Measurements from ENCODE around the gene NDUFB4.
A peak's percentile ranks its signal among the peaks of the same experiment; 100 is the strongest.
"Not testable (repeated sequence)": the region's sequence is repeated elsewhere in the genome, so short reads cannot be mapped to it uniquely, and the experiment has no call there.

NDUFB4 gene

GRCh38 chr3:120572027-120572426 lies 24.1 kb upstream of the NDUFB4 start:
- no peak for DNase-seq

DNA sequence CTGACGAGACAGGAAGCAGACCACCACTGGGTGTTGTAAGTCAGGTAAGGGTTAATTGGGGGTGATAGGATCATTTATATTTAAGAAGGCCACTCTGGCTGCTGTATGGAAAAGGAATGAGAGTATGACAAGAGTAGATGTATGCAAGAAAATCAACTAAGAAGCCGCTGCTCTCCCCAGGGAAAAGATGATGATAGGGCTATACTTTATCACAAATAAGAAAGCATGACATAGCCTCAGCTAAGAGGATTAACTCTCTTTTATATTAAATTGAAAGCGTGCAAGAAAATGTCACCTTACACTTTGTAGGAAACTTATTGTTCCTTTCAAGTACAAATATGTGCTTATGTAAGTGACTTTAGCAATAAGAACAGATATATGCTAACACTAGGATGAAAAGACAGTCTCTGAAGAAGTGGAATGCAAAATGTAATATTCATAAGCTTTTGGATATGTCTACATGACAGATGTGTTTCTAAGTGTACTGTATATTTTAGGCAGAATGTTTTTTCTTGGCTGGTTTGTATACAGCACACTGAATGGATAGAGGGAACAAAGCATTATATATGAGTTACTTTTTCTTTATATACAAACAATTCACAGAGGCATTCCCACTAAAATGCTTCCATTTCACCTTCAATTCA lies 8.7 kb upstream of the NDUFB4 start:
- DNase-seq = no peak

DNA sequence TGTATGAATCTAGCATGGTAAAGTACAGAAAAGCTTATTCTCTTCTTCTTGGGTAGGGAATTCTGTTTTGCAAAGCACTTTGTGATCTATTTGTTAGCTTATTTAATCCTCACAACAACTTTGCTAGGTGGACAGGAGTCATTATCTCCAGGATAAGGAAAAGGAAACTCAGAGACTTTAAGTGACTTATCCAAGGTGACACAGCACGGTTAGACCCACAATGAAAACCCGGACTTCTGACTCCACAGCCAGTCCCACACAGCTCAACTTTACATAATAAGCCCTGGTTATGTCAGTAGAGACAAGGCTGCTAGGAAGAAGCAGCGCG lies 384 bp upstream of the NDUFB4 start:
- no peak for DNase-seq

- DNase-seq = no peak
Measured at GRCh38 chr3:120596853-120597223, 702 bp downstream of the NDUFB4 start.

- DNase-seq = no peak
Measured at GRCh38 chr3:120597445-120598049, 1.4 kb downstream of the NDUFB4 start.

DNA sequence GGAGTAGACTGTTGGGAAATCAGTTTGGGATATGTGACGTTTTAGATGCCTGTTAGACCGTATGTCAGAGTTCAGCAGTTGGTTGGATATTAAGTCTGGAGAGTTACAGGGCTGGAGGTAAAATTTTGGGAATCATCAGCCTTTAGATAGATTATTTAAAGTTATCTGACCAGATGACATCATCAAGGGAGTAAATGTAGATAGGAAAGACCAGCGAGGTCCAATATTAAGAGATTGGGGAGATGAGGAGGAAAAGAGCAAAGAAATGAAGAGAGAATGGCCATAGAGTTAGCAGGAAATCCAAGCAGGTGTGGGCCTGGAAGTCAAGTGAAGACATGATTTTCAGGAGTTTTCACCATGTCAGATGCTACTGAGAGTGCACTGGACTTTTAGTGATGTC lies 3.1 kb downstream of the NDUFB4 start:
- no peak for DNase-seq

- DNase-seq = no peak
Measured at GRCh38 chr3:120601554-120601953, 5.4 kb downstream of the NDUFB4 start.

- DNase-seq = no peak
Measured at GRCh38 chr3:120602682-120603081, 6.5 kb downstream of the NDUFB4 start.

DNA sequence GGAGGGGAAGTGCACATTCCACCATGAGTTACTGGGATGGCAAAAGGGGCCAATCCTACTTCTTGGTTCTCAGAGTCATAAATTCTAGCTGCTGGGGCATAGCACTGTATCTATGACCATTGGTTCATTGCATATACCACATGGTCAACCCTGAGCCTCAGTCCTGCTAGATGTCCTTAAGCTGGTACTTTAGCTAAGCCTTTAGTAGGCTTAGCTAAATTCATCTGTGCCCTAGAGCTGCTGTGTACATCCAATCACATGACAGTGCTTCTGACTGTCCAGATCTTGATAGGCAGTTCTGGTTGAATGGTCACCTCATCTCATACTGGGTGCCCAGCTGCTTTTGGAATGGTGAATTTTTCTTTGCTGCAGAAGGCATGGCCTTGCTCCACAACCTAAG lies 8.2 kb downstream of the NDUFB4 start:
- DNase-seq = no peak

GRCh38 chr3:120604784-120605183 lies 8.6 kb downstream of the NDUFB4 start:
- no peak for DNase-seq

- DNase-seq = no peak
Measured at GRCh38 chr3:120608506-120608905, 12.4 kb downstream of the NDUFB4 start.

- no peak for DNase-seq
Measured at GRCh38 chr3:120614765-120615164, 18.6 kb downstream of the NDUFB4 start.

GRCh38 chr3:120615847-120616609 lies 19.9 kb downstream of the NDUFB4 start:
- no peak for DNase-seq

- not testable (repeated sequence) for DNase-seq
Measured at GRCh38 chr3:120616745-120617144, 20.6 kb downstream of the NDUFB4 start.

GRCh38 chr3:120622457-120622856 lies 26.3 kb downstream of the NDUFB4 start:
- no peak for DNase-seq

- no peak for DNase-seq
Measured at GRCh38 chr3:120622870-120623726, 27.0 kb downstream of the NDUFB4 start.

- DNase-seq = no peak
Measured at GRCh38 chr3:120623727-120624093, 27.6 kb downstream of the NDUFB4 start.

GRCh38 chr3:120625159-120625586 lies 29.0 kb downstream of the NDUFB4 start:
- DNase-seq = no peak

DNA sequence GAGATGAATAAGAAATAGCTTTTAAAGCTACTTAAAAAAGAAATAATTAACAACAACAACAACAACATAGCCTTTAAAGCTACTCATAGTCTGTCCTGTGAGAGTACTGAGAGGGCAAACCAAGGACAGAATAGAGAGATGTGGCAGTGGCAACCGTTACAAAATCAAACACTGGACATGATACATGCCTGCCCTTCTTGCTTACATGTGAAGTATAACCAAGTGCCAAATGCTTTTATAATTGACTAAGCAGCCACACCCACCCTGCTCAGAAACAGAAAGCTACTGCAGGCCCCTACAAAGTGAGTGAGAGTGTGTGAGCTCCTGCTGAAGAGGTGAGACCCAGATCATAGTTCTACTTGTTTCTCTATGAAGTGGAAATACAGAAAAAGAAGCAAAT lies 38.4 kb downstream of the NDUFB4 start:
- no peak for DNase-seq

- no peak for DNase-seq
Measured at GRCh38 chr3:120636795-120637401, 40.8 kb downstream of the NDUFB4 start.

GRCh38 chr3:120637851-120638559 lies 41.9 kb downstream of the NDUFB4 start:
- peak in 1 of 2 experiments; percentile 31 for DNase-seq

GRCh38 chr3:120638820-120639219 lies 42.7 kb downstream of the NDUFB4 start:
- DNase-seq = not testable (repeated sequence)

All from cerebellar nuclear complex (tissue), 1 donor.